ENCODE results near the gene LTBP1. TPM values are rescaled to one million over a fixed set of nuclear protein-coding genes. Genes with fewer than 3 reads are reported as not detected.

The LTBP1 gene
- total RNA-seq, 2 experiments from 2014 or later = 0.06 TPM; not detected in 1

- Mint-ChIP-seq H3K27me3 (peaks cover 6% of the 10 kb centered on the region), H3K4me1 (ENCODE audit: low read depth) (no peaks in the 10 kb centered on the region), H3K4me3 (no peak overlapping the region), H3K9me3 (no peaks in the 10 kb centered on the region), H3K36me3 (ENCODE audit: low read depth) (no peaks in the 10 kb centered on the region), H3K27ac (no peak overlapping the region)
- no peak for ATAC-seq (ENCODE audit: poor library complexity)
- DNase-seq = no peak
- intact Hi-C loops (cut with DNase I, micrococcal nuclease) = no loop called here
- CTCF ChIA-PET = no interaction called here
- Histone ChIP-seq H3K4me3 (ENCODE audit: low read length) (no peak overlapping the region), H3K9me3 (ENCODE audit: control insufficient read depth in 1 of 2, insufficient read depth in 1 of 2, low read length in 2 of 2) (no peaks in the 10 kb centered on the region), H3K27ac (ENCODE audit: low read depth in 1 of 2, low read length in 2 of 2) (no peak overlapping the region), H3K27me3 (ENCODE audit: control insufficient read depth in 1 of 2, insufficient read depth in 2 of 2, low read length in 2 of 2) (no peaks in the 10 kb centered on the region), H3K4me1 (ENCODE audit: insufficient read depth, low read length) (no peaks in the 10 kb centered on the region), H3K36me3 (ENCODE audit: insufficient read depth, low read length) (no peaks in the 10 kb centered on the region)
- POLR2A ChIA-PET = no interaction called here
- TF ChIP-seq, protein P1, sequence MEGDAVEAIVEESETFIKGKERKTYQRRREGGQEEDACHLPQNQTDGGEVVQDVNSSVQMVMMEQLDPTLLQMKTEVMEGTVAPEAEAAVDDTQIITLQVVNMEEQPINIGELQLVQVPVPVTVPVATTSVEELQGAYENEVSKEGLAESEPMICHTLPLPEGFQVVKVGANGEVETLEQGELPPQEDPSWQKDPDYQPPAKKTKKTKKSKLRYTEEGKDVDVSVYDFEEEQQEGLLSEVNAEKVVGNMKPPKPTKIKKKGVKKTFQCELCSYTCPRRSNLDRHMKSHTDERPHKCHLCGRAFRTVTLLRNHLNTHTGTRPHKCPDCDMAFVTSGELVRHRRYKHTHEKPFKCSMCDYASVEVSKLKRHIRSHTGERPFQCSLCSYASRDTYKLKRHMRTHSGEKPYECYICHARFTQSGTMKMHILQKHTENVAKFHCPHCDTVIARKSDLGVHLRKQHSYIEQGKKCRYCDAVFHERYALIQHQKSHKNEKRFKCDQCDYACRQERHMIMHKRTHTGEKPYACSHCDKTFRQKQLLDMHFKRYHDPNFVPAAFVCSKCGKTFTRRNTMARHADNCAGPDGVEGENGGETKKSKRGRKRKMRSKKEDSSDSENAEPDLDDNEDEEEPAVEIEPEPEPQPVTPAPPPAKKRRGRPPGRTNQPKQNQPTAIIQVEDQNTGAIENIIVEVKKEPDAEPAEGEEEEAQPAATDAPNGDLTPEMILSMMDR (IDR thresholded peaks at IDR 0.05) = no peak
Measured at GRCh38 chr2:33077844-33078243, 131.1 kb downstream of the LTBP1 start.

DNA sequence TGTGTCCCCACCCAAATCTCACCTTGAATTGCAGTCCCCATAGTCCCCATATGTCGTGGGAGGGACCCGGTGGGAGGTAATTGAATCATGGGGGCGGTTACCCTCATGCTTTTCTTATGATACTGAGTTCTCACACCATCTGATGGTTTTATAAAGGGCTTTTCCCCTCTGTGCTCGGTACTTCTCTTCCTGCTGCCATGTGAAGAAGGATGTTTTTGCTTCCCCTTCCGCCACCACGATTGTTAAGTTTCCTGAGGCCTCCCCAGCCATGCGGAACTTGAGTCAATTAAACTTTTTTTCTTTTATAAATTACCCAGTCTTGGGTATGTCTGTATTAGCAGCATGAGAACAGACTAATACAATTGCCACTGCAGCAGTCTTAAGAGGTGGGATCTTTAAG is 134.9 kb downstream of the LTBP1 start:
- no peak overlapping the region for H3K4me3 Mint-ChIP-seq
- intact Hi-C loops (cut with DNase I, micrococcal nuclease) = no loop called here
- H3K9me3 Mint-ChIP-seq = no peaks in the 10 kb centered on the region
- ATAC-seq (ENCODE audit: poor library complexity) (no peak), DNase-seq (no peak)
- H3K27me3 Mint-ChIP-seq = no peaks in the 10 kb centered on the region
- TF ChIP-seq, protein P1 (IDR thresholded peaks at IDR 0.05) = no peak
- Histone ChIP-seq H3K27me3 (ENCODE audit: control insufficient read depth in 1 of 2, insufficient read depth in 2 of 2, low read length in 2 of 2) (no peaks in the 10 kb centered on the region), H3K9me3 (ENCODE audit: control insufficient read depth in 1 of 2, insufficient read depth in 1 of 2, low read length in 2 of 2) (no peaks in the 10 kb centered on the region), H3K4me1 (ENCODE audit: insufficient read depth, low read length) (no peaks in the 10 kb centered on the region), H3K4me3 (ENCODE audit: low read length) (no peak overlapping the region), H3K27ac (ENCODE audit: low read depth in 1 of 2, low read length in 2 of 2) (no peak overlapping the region), H3K36me3 (ENCODE audit: insufficient read depth, low read length) (no peaks in the 10 kb centered on the region)
- H3K36me3 Mint-ChIP-seq (ENCODE audit: low read depth) = no peaks in the 10 kb centered on the region
- H3K27ac Mint-ChIP-seq = no peak overlapping the region
- H3K4me1 Mint-ChIP-seq (ENCODE audit: low read depth) = no peaks in the 10 kb centered on the region
- CTCF ChIA-PET = no interaction called here
- POLR2A ChIA-PET = no interaction called here

DNA sequence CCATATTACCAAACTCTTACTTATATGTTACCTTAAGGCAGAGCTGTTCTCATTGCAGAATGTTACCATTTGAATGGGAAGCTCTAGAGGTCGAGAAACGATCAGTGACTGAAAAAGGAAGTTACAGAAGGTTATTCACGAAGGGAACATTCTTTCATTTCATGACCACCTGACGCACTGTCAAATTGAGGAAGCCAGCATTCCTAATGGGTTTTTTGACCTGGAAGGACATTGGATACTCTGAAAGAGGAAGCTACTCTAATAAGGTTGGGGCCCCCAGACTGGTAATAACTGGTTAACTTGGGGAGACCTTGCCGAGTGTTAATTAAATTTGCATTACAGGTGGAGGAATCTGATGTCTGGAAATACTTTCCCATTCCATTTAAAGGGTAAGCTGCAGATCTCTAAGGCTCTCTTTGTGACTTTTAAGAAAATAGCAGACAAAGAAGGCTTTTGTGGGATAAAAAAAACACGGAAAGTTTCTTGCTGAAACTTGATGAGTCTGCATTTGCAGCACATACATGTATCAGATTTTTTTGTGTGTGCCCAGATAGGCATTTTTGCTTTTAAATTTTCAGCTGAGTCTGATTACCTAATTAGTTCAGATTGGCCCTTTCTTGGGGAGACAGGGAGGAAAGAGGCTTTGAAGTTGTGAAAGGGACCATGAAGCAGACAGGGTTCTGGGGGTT is 137.1 kb downstream of the LTBP1 start:
- TF ChIP-seq, protein P1 (IDR thresholded peaks at IDR 0.05) = no peak
- Histone ChIP-seq H3K4me3 (ENCODE audit: low read length) (no peak overlapping the region), H3K27ac (ENCODE audit: low read depth in 1 of 2, low read length in 2 of 2) (no peak overlapping the region), H3K4me1 (ENCODE audit: insufficient read depth, low read length) (no peaks in the 10 kb centered on the region), H3K36me3 (ENCODE audit: insufficient read depth, low read length) (no peaks in the 10 kb centered on the region), H3K9me3 (ENCODE audit: control insufficient read depth in 1 of 2, insufficient read depth in 1 of 2, low read length in 2 of 2) (peaks cover 0 to 5% of the 10 kb centered on the region in 2 experiments), H3K27me3 (ENCODE audit: control insufficient read depth in 1 of 2, insufficient read depth in 2 of 2, low read length in 2 of 2) (no peaks in the 10 kb centered on the region)
- peak in 1 of 14 experiments; percentile 7 for DNase-seq
- Mint-ChIP-seq H3K4me1 (ENCODE audit: low read depth) (no peaks in the 10 kb centered on the region), H3K27me3 (no peaks in the 10 kb centered on the region), H3K36me3 (ENCODE audit: low read depth) (no peaks in the 10 kb centered on the region), H3K27ac (no peak overlapping the region), H3K9me3 (no peaks in the 10 kb centered on the region), H3K4me3 (no peak overlapping the region)
- intact Hi-C loops (cut with DNase I, micrococcal nuclease) = no loop called here
- CTCF ChIA-PET = no interaction called here
- POLR2A ChIA-PET = no interaction called here
- ATAC-seq (ENCODE audit: poor library complexity) = no peak
